Fibroblast of lung (primary cell): ENCODE measurements around the gene BSND.

Experiments
- CTCF ChIP-seq, 2 donors: IDR thresholded peaks in 1 of 2; conservative IDR thresholded peaks in 1 of 2; 1 replicate in 1 of 2; 2 replicates in 1 of 2; pipeline ENCODE4 v1.5.1; 2011 to 2012; ENCODE audit warnings: low read length in 2 of 2, control low read depth in 1 of 2, inconsistent platforms in 1 of 2, low read depth in 1 of 2, mild to moderate bottlenecking in 1 of 2
- EZH2 ChIP-seq: IDR thresholded peaks from 2 replicates; pipeline ENCODE4 v1.5.1; 2012; ENCODE audit warnings: low read length, control low read depth, mild to moderate bottlenecking; ENCODE audit errors: missing control alignments

DNA sequence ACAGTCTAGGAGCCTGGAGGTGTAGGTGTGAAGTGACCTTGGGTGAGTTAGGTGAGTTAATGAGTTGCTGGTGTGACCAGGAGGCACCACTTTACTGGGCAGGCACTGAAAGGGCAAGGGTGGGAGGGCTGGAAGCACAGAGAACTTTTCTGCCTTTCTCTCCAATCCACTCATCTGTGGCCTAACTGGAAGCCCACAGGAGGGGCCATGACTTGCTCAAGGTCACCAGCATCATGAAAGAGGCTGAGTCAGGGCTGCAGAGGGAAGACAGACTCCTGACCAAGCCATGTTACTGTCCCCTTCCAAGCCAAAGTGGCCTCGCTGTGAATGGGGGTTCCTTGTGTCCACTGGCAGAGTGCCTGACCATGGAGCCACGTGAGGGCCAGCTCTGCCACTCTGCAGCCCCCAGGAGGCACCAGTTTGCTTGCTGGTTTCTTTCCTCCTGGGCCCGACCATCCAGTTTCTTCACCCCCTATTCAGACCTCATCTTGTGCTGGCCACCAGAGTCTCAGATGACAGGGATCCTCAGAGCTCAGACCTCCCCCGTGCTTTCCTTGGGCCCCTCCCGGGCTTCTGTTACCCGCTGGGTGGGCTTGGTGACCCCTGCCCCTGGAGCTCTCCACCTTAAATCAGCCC is 4.3 kb upstream of the BSND start:
- TF ChIP-seq EZH2 (no peak), CTCF (conservative IDR thresholded peaks at IDR 0.05 in 1 of 2, IDR thresholded peaks at IDR 0.05 in 1 of 2; ENCODE audit: low read depth in 1 of 2, low read length in 2 of 2) (no peak)
